ENCODE data around the gene AGO4.
A peak's percentile ranks its signal among the peaks of the same experiment; 100 is the strongest.
"Not testable (repeated sequence)": the region's sequence is repeated elsewhere in the genome, so short reads cannot be mapped to it uniquely, and the experiment has no call there.

The AGO4 gene

GRCh38 chr1:35807614-35808449 lies at the start of gene AGO4:
AGO4 (plus strand) TSS chr1:35808016; CDS start chr1:35808417, 401 bp downstream.
- DNase-seq (ENCODE audit: low read depth, low spot score): no peak

- DNase-seq (ENCODE audit: low read depth, low spot score): no peak
Observed at GRCh38 chr1:35762141-35762540, 45.7 kb upstream of the AGO4 start.

GRCh38 chr1:35763201-35763600 lies 44.6 kb upstream of the AGO4 start:
- DNase-seq (ENCODE audit: low read depth, low spot score): no peak

- DNase-seq (ENCODE audit: low read depth, low spot score): no peak
Observed at GRCh38 chr1:35764283-35764682, 43.5 kb upstream of the AGO4 start.

- no peak for DNase-seq (ENCODE audit: low read depth, low spot score)
Observed at GRCh38 chr1:35768350-35769187, 39.2 kb upstream of the AGO4 start.

- DNase-seq (ENCODE audit: low read depth, low spot score): peak; percentile 57
Observed at GRCh38 chr1:35769188-35769758, 38.5 kb upstream of the AGO4 start.

- DNase-seq (ENCODE audit: low read depth, low spot score): no peak
Observed at GRCh38 chr1:35773711-35774110, 34.1 kb upstream of the AGO4 start.

- not testable (repeated sequence) for DNase-seq (ENCODE audit: low read depth, low spot score)
Observed at GRCh38 chr1:35776172-35776571, 31.6 kb upstream of the AGO4 start.

- DNase-seq (ENCODE audit: low read depth, low spot score): no peak
Observed at GRCh38 chr1:35777109-35777508, 30.7 kb upstream of the AGO4 start.

GRCh38 chr1:35783055-35783583 lies 24.7 kb upstream of the AGO4 start:
- no peak for DNase-seq (ENCODE audit: low read depth, low spot score)

GRCh38 chr1:35784364-35784763 lies 23.5 kb upstream of the AGO4 start:
- not testable (repeated sequence) for DNase-seq (ENCODE audit: low read depth, low spot score)

GRCh38 chr1:35788139-35788538 lies 19.7 kb upstream of the AGO4 start:
- DNase-seq (ENCODE audit: low read depth, low spot score): no peak

- no peak for DNase-seq (ENCODE audit: low read depth, low spot score)
Observed at GRCh38 chr1:35790670-35791069, 17.1 kb upstream of the AGO4 start.

GRCh38 chr1:35795295-35795694 lies 12.5 kb upstream of the AGO4 start:
- DNase-seq (ENCODE audit: low read depth, low spot score): no peak

- DNase-seq (ENCODE audit: low read depth, low spot score): no peak
Observed at GRCh38 chr1:35797380-35797779, 10.4 kb upstream of the AGO4 start.

GRCh38 chr1:35798019-35798418 lies 9.8 kb upstream of the AGO4 start:
- not testable (repeated sequence) for DNase-seq (ENCODE audit: low read depth, low spot score)

GRCh38 chr1:35800167-35800887 lies 7.5 kb upstream of the AGO4 start:
- not testable (repeated sequence) for DNase-seq (ENCODE audit: low read depth, low spot score)

- DNase-seq (ENCODE audit: low read depth, low spot score): no peak
Observed at GRCh38 chr1:35808450-35809113, 766 bp downstream of the AGO4 start.

GRCh38 chr1:35809114-35810095 lies 1.6 kb downstream of the AGO4 start:
- DNase-seq (ENCODE audit: low read depth, low spot score): no peak
